CD4-positive, CD25-positive, alpha-beta regulatory T cell (primary cell): ENCODE data around the gene HSBP1L1. TPM values are rescaled to one million over a fixed set of nuclear protein-coding genes. Genes with fewer than 3 reads are reported as not detected.

Experiments used
- ATAC-seq, 2 donors: fragments of 150-1000 bp; cut with Tn5 transposase; one replicate each; pipeline ENCODE4 v1.10.0; 2021; ENCODE audit warnings: low read depth in 2 of 2, moderate number of reproducible peaks in 2 of 2, moderate library complexity in 1 of 2
- DNase-seq, 3 donors: peaks; one replicate each; pipeline versions ENCODE4 v3.0.0 to v3.0.0-alpha.2; 2012 to 2022; ENCODE audit warnings: mixed read lengths in 1 of 3
- H3K27ac ChIP-seq: one replicate; pipeline ENCODE4 v1.7.0; 2013; ENCODE audit warnings: mild to moderate bottlenecking, low read length; ENCODE audit not compliant: insufficient read depth, poor library complexity, severe bottlenecking
- H3K27me3 ChIP-seq: one replicate; pipeline ENCODE4 v1.7.0; 2013; ENCODE audit warnings: low read length; ENCODE audit not compliant: control insufficient read depth, insufficient read depth
- H3K36me3 ChIP-seq: one replicate; pipeline ENCODE4 v1.7.0; 2013; ENCODE audit warnings: mild to moderate bottlenecking, low read length, moderate library complexity; ENCODE audit not compliant: control insufficient read depth, insufficient read depth
- H3K4me1 ChIP-seq: 2 replicates; pipeline ENCODE4 v1.7.0; 2013; ENCODE audit warnings: mild to moderate bottlenecking, low read length; ENCODE audit not compliant: insufficient read depth, control insufficient read depth, poor library complexity, severe bottlenecking
- H3K4me3 ChIP-seq: one replicate; pipeline ENCODE4 v1.7.0; 2013; ENCODE audit warnings: low read depth, mild to moderate bottlenecking, low read length, moderate library complexity
- H3K9me3 ChIP-seq, 2 experiments: 1 replicate in 1 of 2; 2 replicates in 1 of 2; pipeline ENCODE4 v1.7.0; 2013; ENCODE audit warnings: low read length in 2 of 2, mild to moderate bottlenecking in 1 of 2, moderate library complexity in 1 of 2; ENCODE audit not compliant: control insufficient read depth in 2 of 2
- H3K27ac Mint-ChIP-seq, 3 donors: one replicate each; pipeline ENCODE4 v1.8.0; 2020 to 2022; ENCODE audit warnings: mild to moderate bottlenecking in 3 of 3, mixed read lengths in 3 of 3, moderate library complexity in 2 of 3
- H3K27me3 Mint-ChIP-seq: one replicate; pipeline ENCODE4 v1.8.0; 2022; ENCODE audit warnings: mild to moderate bottlenecking, mixed read lengths
- H3K36me3 Mint-ChIP-seq: one replicate; pipeline ENCODE4 v1.8.0; 2020; ENCODE audit warnings: mixed read lengths
- H3K4me1 Mint-ChIP-seq, 4 donors: one replicate each; pipeline ENCODE4 v1.8.0; 2020 to 2022; ENCODE audit warnings: mixed read lengths in 4 of 4, mild to moderate bottlenecking in 1 of 4
- H3K4me3 Mint-ChIP-seq, 4 donors: one replicate each; pipeline ENCODE4 v1.8.0; 2020 to 2022; ENCODE audit warnings: mild to moderate bottlenecking in 4 of 4, mixed read lengths in 4 of 4, moderate library complexity in 3 of 4
- H3K9me3 Mint-ChIP-seq, 7 donors: one replicate each; pipeline ENCODE4 v1.8.0; 2020 to 2022; ENCODE audit warnings: mixed read lengths in 7 of 7, mild to moderate bottlenecking in 3 of 7, moderate library complexity in 2 of 7
- polyA plus RNA-seq, 4 donors: library from polyadenylated mRNA; unstranded; fragments of 300-500 nt; fragmentation: Illumina TruSeq; gene quantifications; one replicate each; pipeline ENCODE4 v1.2.3, GENCODE V29; 2021
- total RNA-seq: library from RNA; stranded (reverse); gene quantifications from one replicate; pipeline ENCODE4 v1.2.3, GENCODE V29; 2022

Gene HSBP1L1
- total and polyA plus RNA-seq, 5 donors from 2014 or later: 5.2 to 27.6 (median 10.5) TPM

GRCh38 chr18:79971986-79972385, 7.5 kb downstream of the HSBP1L1 start:
- ATAC-seq (no peak), DNase-seq (no peak)
- Mint-ChIP-seq H3K27me3 (no peaks in the 10 kb centered on the region), H3K4me3 (no peak overlapping the region), H3K27ac (no peak overlapping the region), H3K36me3 (peaks cover 42% of the 10 kb centered on the region), H3K9me3 (no peaks in the 10 kb centered on the region), H3K4me1 (peaks cover 8 to 14% (median 12%) of the 10 kb centered on the region in 4 donors)
- Histone ChIP-seq H3K27ac (no peak overlapping the region), H3K4me1 (no peaks in the 10 kb centered on the region), H3K36me3 (peaks cover 38% of the 10 kb centered on the region), H3K4me3 (no peak overlapping the region), H3K27me3 (no peaks in the 10 kb centered on the region), H3K9me3 (no peaks in the 10 kb centered on the region)

GRCh38 chr18:79972720-79973119, 8.3 kb downstream of the HSBP1L1 start:
- no peaks in the 10 kb centered on the region for H3K4me1 ChIP-seq
- no peak overlapping the region for H3K27ac ChIP-seq
- H3K9me3 ChIP-seq: no peaks in the 10 kb centered on the region
- no peak overlapping the region for H3K4me3 ChIP-seq
- no peaks in the 10 kb centered on the region for H3K27me3 Mint-ChIP-seq
- H3K4me3 Mint-ChIP-seq: no peak overlapping the region
- H3K27me3 ChIP-seq: no peaks in the 10 kb centered on the region
- H3K36me3 ChIP-seq: peaks cover 38% of the 10 kb centered on the region
- ATAC-seq (no peak), DNase-seq (no peak)
- H3K27ac Mint-ChIP-seq: no peak overlapping the region
- H3K4me1 Mint-ChIP-seq: peaks cover 8 to 17% (median 12%) of the 10 kb centered on the region in 4 donors
- H3K36me3 Mint-ChIP-seq: peaks cover 39% of the 10 kb centered on the region
- no peaks in the 10 kb centered on the region for H3K9me3 Mint-ChIP-seq

GRCh38 chr18:79973517-79973916, 9.1 kb downstream of the HSBP1L1 start:
- Mint-ChIP-seq H3K9me3 (no peaks in the 10 kb centered on the region), H3K27ac (no peak overlapping the region), H3K27me3 (no peaks in the 10 kb centered on the region), H3K36me3 (peaks cover 39% of the 10 kb centered on the region), H3K4me1 (peaks cover 11 to 22% (median 17%) of the 10 kb centered on the region in 4 donors), H3K4me3 (no peak overlapping the region)
- Histone ChIP-seq H3K27ac (no peak overlapping the region), H3K4me3 (no peak overlapping the region), H3K4me1 (no peaks in the 10 kb centered on the region), H3K36me3 (peaks cover 40% of the 10 kb centered on the region), H3K27me3 (no peaks in the 10 kb centered on the region), H3K9me3 (no peaks in the 10 kb centered on the region)
- no peak for ATAC-seq
- DNase-seq: no peak

GRCh38 chr18:79974025-79974654, 9.7 kb downstream of the HSBP1L1 start:
- Mint-ChIP-seq H3K27me3 (no peaks in the 10 kb centered on the region), H3K27ac (peak overlapping the region in 1 of 3 donors; percentile 20), H3K4me1 (peaks cover 11 to 22% (median 18%) of the 10 kb centered on the region in 4 donors), H3K36me3 (peaks cover 39% of the 10 kb centered on the region), H3K9me3 (no peaks in the 10 kb centered on the region), H3K4me3 (no peak overlapping the region)
- Histone ChIP-seq H3K27ac (no peak overlapping the region), H3K27me3 (no peaks in the 10 kb centered on the region), H3K4me3 (no peak overlapping the region), H3K36me3 (peaks cover 40% of the 10 kb centered on the region), H3K4me1 (no peaks in the 10 kb centered on the region), H3K9me3 (no peaks in the 10 kb centered on the region)
- ATAC-seq: no peak
- DNase-seq: no peak

GRCh38 chr18:79975043-79975442, 10.6 kb downstream of the HSBP1L1 start:
- Mint-ChIP-seq H3K27me3 (no peaks in the 10 kb centered on the region), H3K9me3 (no peaks in the 10 kb centered on the region), H3K4me1 (peaks cover 5 to 28% (median 21%) of the 10 kb centered on the region in 4 donors), H3K4me3 (no peak overlapping the region), H3K27ac (peak overlapping the region in 1 of 3 donors; percentile 58), H3K36me3 (peaks cover 39% of the 10 kb centered on the region)
- Histone ChIP-seq H3K27me3 (no peaks in the 10 kb centered on the region), H3K27ac (no peak overlapping the region), H3K4me1 (no peaks in the 10 kb centered on the region), H3K4me3 (no peak overlapping the region), H3K36me3 (peaks cover 45% of the 10 kb centered on the region), H3K9me3 (no peaks in the 10 kb centered on the region)
- ATAC-seq (no peak), DNase-seq (no peak)

GRCh38 chr18:79975985-79976680, 11.7 kb downstream of the HSBP1L1 start:
- Histone ChIP-seq H3K9me3 (no peaks in the 10 kb centered on the region), H3K4me3 (no peak overlapping the region), H3K27ac (no peak overlapping the region), H3K36me3 (peaks cover 40% of the 10 kb centered on the region), H3K4me1 (no peaks in the 10 kb centered on the region), H3K27me3 (no peaks in the 10 kb centered on the region)
- DNase-seq (no peak), ATAC-seq (no peak)
- H3K27ac Mint-ChIP-seq: peak overlapping the region in 1 of 3 donors; percentile 58
- H3K4me1 Mint-ChIP-seq: peaks cover 3 to 36% (median 21%) of the 10 kb centered on the region in 4 donors
- no peak overlapping the region for H3K4me3 Mint-ChIP-seq
- no peaks in the 10 kb centered on the region for H3K27me3 Mint-ChIP-seq
- peaks cover 34% of the 10 kb centered on the region for H3K36me3 Mint-ChIP-seq
- H3K9me3 Mint-ChIP-seq: no peaks in the 10 kb centered on the region

GRCh38 chr18:79979843-79980242, 15.4 kb downstream of the HSBP1L1 start:
- Histone ChIP-seq H3K4me1 (peaks cover 17% of the 10 kb centered on the region), H3K36me3 (peaks cover 22% of the 10 kb centered on the region), H3K4me3 (no peak overlapping the region), H3K27me3 (no peaks in the 10 kb centered on the region), H3K27ac (no peak overlapping the region), H3K9me3 (no peaks in the 10 kb centered on the region)
- peaks cover 22% of the 10 kb centered on the region for H3K36me3 Mint-ChIP-seq
- ATAC-seq (no peak), DNase-seq (no peak)
- H3K9me3 Mint-ChIP-seq: no peaks in the 10 kb centered on the region
- H3K4me1 Mint-ChIP-seq: peaks cover 12 to 73% (median 51%) of the 10 kb centered on the region in 4 donors
- no peak overlapping the region for H3K4me3 Mint-ChIP-seq
- H3K27ac Mint-ChIP-seq: peak overlapping the region; percentile 20 to 61 (median 54)
- no peaks in the 10 kb centered on the region for H3K27me3 Mint-ChIP-seq
